HepG2 (cell line): ENCODE measurements around the gene CCDC57. TPM values are rescaled to one million over a fixed set of nuclear protein-coding genes. Genes with fewer than 3 reads are reported as not detected.

Experiments
- HMGXB3 ChIP-seq: sonication (generic); formaldehyde crosslinking; IDR thresholded peaks from 2 replicates; pipeline ENCODE4 v1.4.0; 2020; ENCODE audit warnings: missing genetic modification reagents, borderline replicate concordance
- PHF20 ChIP-seq: sonication (generic); formaldehyde crosslinking; IDR thresholded peaks from 2 replicates; pipeline ENCODE4 v1.5.0; 2020; ENCODE audit warnings: mild to moderate bottlenecking, missing genetic modification reagents
- PPARG ChIP-seq: conservative IDR thresholded peaks from 2 replicates; pipeline ENCODE4 v1.6.1; 2016; ENCODE audit warnings: missing biosample characterization, missing genetic modification reagents
- PRDM15 ChIP-seq: sonication (generic); formaldehyde crosslinking; IDR thresholded peaks from 2 replicates; pipeline ENCODE4 v1.4.0; 2020; ENCODE audit warnings: missing genetic modification reagents
- PREB ChIP-seq: sonication (generic); formaldehyde crosslinking; IDR thresholded peaks from 2 replicates; pipeline ENCODE4 v1.4.0; 2020; ENCODE audit warnings: missing genetic modification reagents
- SALL2 ChIP-seq: sonication (generic); formaldehyde crosslinking; IDR thresholded peaks from 2 replicates; pipeline ENCODE4 v1.8.1; 2023; ENCODE audit warnings: mild to moderate bottlenecking, missing genetic modification reagents, inconsistent platforms
- TBL1XR1 ChIP-seq: fragments of 150-350 bp; IDR thresholded peaks from 2 replicates; pipeline ENCODE4 v1.6.1; 2014; ENCODE audit warnings: borderline replicate concordance, low read length; ENCODE audit not compliant: partially characterized antibody
- YY1 ChIP-seq: IDR thresholded peaks from 2 replicates; pipeline ENCODE4 v1.6.1; 2011; ENCODE audit warnings: low read length, low read depth, moderate library complexity, mild to moderate bottlenecking; ENCODE audit not compliant: insufficient read depth, insufficient replicate concordance
- ZBTB3 ChIP-seq: sonication (generic); formaldehyde crosslinking; IDR thresholded peaks from 2 replicates; pipeline ENCODE4 v1.4.0; 2020; ENCODE audit warnings: low read depth, mild to moderate bottlenecking, moderate library complexity, missing genetic modification reagents, borderline replicate concordance
- ZFP37 ChIP-seq: sonication (generic); formaldehyde crosslinking; IDR thresholded peaks from 2 replicates; pipeline ENCODE4 v1.4.0; 2020; ENCODE audit warnings: missing genetic modification reagents, borderline replicate concordance
- ZNF124 ChIP-seq: sonication (generic); formaldehyde crosslinking; IDR thresholded peaks from 2 replicates; pipeline ENCODE4 v1.4.0; 2020; ENCODE audit warnings: missing genetic modification reagents
- ZNF235 ChIP-seq: sonication (generic); formaldehyde crosslinking; IDR thresholded peaks from 2 replicates; pipeline ENCODE4 v1.8.1; 2023; ENCODE audit warnings: mild to moderate bottlenecking, missing genetic modification reagents, borderline replicate concordance
- ZNF280D ChIP-seq: sonication (generic); formaldehyde crosslinking; IDR thresholded peaks from 2 replicates; pipeline ENCODE4 v1.5.1; 2020; ENCODE audit warnings: mild to moderate bottlenecking, missing genetic modification reagents
- ZNF781 ChIP-seq: sonication (generic); formaldehyde crosslinking; IDR thresholded peaks from 2 replicates; pipeline ENCODE4 v1.5.1; 2020; ENCODE audit warnings: borderline replicate concordance, mild to moderate bottlenecking, missing genetic modification reagents; ENCODE audit errors: not compliant biosample characterization
- polyA plus RNA-seq, 8 experiments: library from polyadenylated mRNA; depleted of rRNA in 3 of 8; stranded (reverse) in 7 of 8; unstranded in 1 of 8; fragments of >200 nt; fragmentation: Illumina TruSeq in 4 of 8; extraction: Trizol in 4 of 8; gene quantifications; 2 replicates each; pipeline versions ENCODE4 v1.2.1 to v1.2.3, GENCODE V29; 2011 to 2016; ENCODE audit warnings: low read depth in 4 of 8, missing spikeins in 1 of 8, mixed read lengths in 1 of 8; ENCODE audit not compliant: insufficient read depth in 1 of 8
- total RNA-seq, 5 experiments: library from RNA; depleted of rRNA; stranded (reverse); fragments of >200 nt; fragmentation: Illumina TruSeq; extraction: Trizol; gene quantifications; 2 replicates each; pipeline ENCODE4 v1.2.3, GENCODE V29; 2016; ENCODE audit warnings: low read depth in 1 of 5

Gene CCDC57
- total and polyA plus RNA-seq, 2 of the 13 experiments (the other 11 are each of a cell fraction or from before 2014, with no cell fraction given): 59.3 to 59.9 TPM

- TF ChIP-seq YY1 (peak; percentile 37), ZFP37 (CRISPR knock-in tag) (no peak), TBL1XR1 (no peak), HMGXB3 (CRISPR knock-in tag) (no peak), ZNF280D (CRISPR knock-in tag) (peak; percentile 56; the same call in 1 of the 2 replicates), ZBTB3 (CRISPR knock-in tag) (no peak), PREB (0 out of 2 replicates have a peak, but pooled peaks have one; percentile 54), SALL2 (CRISPR knock-in tag) (no peak), ZNF781 (CRISPR knock-in tag) (no peak), PPARG (no peak), PRDM15 (no peak), ZNF235 (CRISPR knock-in tag) (peak; percentile 89; the same call in 1 of the 2 replicates), PHF20 (CRISPR knock-in tag) (peak; percentile 6; the same call in 1 of the 2 replicates), ZNF124 (CRISPR knock-in tag) (no peak)
These were observed 115.3 kb downstream of the CCDC57 start (continued) for GRCh38 chr17:82097184-82097918.
